ENCODE results near the gene STAMBP. TPM values are rescaled to one million over a fixed set of nuclear protein-coding genes. Genes with fewer than 3 reads are reported as not detected.

STAMBP gene
- total RNA-seq, 1 donor, result 34.2 TPM

DNA sequence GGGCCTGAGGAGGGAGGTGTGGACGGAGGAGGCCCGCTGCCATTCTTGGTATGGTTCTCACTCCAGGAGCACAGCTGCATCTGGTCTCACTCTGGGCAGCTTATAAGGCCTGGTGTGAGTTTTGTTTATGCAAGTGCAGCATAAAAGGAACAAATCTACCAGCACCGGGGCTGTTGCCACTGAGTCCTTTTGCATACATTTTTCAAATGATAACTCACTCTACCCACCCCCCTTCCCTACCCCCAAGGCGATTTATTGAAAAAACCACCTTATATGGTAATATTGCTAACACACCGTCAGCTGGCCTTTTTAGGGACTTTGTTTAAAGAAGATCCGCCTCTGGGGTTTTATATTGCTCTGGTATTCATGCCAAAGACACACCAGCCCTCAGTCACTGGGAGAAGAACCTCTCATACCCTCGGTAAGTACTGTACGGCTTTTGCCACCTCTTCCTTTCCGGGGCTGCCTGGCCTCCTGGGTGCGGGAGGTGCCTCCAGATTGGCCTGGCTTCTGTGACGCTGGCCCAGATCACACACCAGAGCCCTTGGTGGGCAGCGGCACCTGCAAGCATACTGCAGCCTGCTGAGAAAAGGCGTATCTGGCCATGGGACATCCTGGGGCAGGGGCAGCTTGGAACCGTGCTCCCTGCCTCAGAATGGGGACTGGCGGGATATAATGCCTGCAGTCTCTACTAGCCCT is 64.0 kb downstream of the STAMBP start, which contains the start of gene ACTG2:
Gene ACTG2, plus strand, starts transcription at position 378 of the 699 bp plus-strand sequence. CDS start 8,304 bp downstream, outside the sequence.
- TF ChIP-seq, protein P1, sequence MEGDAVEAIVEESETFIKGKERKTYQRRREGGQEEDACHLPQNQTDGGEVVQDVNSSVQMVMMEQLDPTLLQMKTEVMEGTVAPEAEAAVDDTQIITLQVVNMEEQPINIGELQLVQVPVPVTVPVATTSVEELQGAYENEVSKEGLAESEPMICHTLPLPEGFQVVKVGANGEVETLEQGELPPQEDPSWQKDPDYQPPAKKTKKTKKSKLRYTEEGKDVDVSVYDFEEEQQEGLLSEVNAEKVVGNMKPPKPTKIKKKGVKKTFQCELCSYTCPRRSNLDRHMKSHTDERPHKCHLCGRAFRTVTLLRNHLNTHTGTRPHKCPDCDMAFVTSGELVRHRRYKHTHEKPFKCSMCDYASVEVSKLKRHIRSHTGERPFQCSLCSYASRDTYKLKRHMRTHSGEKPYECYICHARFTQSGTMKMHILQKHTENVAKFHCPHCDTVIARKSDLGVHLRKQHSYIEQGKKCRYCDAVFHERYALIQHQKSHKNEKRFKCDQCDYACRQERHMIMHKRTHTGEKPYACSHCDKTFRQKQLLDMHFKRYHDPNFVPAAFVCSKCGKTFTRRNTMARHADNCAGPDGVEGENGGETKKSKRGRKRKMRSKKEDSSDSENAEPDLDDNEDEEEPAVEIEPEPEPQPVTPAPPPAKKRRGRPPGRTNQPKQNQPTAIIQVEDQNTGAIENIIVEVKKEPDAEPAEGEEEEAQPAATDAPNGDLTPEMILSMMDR (IDR thresholded peaks at IDR 0.05; ENCODE audit: insufficient read depth, low read length), result no peak
- H3K4me3 ChIP-seq (ENCODE audit: low read depth, low read length), result no peak within 1 kb of the TSS
- DNase-seq (ENCODE audit: low read depth), result no peak

GRCh38 chr2:73893764-73894474 is 65.2 kb downstream of the STAMBP start:
- no peak for DNase-seq (ENCODE audit: low read depth)
- TF ChIP-seq, protein P1 (IDR thresholded peaks at IDR 0.05; ENCODE audit: insufficient read depth, low read length), result no peak
- no peak overlapping the region for H3K4me3 ChIP-seq (ENCODE audit: low read depth, low read length)

- H3K4me3 ChIP-seq (ENCODE audit: low read depth, low read length), result no peak overlapping the region
- DNase-seq (ENCODE audit: low read depth), result no peak
- TF ChIP-seq, protein P1 (IDR thresholded peaks at IDR 0.05; ENCODE audit: insufficient read depth, low read length), result no peak
Measured at GRCh38 chr2:73894475-73894850, 65.7 kb downstream of the STAMBP start.

DNA sequence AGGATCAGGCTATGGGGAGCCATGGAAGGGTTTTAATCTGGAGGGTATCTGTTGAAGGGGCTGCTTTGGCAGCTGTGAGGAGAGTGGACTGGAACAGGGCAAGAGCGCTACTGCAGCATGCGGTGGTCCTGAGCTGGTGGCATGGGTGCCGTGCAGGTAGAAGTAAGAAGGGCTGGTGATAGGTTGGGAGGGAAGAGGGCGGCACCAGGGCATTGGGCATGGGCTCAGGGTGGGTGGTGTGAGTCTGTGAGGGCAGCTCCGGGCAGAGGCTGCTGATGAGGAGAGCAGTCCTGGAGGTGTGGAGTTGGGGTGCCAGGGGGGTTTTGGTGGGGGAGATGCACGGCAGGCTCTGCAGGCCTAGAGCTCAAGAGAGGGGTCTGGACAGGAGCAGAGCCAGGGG is 66.1 kb downstream of the STAMBP start:
- DNase-seq (ENCODE audit: low read depth), result no peak
- no peak overlapping the region for H3K4me3 ChIP-seq (ENCODE audit: low read depth, low read length)
- TF ChIP-seq, protein P1 (IDR thresholded peaks at IDR 0.05; ENCODE audit: insufficient read depth, low read length), result no peak

GRCh38 chr2:73895473-73895872 is 66.7 kb downstream of the STAMBP start:
- H3K4me3 ChIP-seq (ENCODE audit: low read depth, low read length), result no peak overlapping the region
- no peak for DNase-seq (ENCODE audit: low read depth)
- TF ChIP-seq, protein P1 (IDR thresholded peaks at IDR 0.05; ENCODE audit: insufficient read depth, low read length), result no peak

GRCh38 chr2:73896362-73897239 is 67.8 kb downstream of the STAMBP start:
- DNase-seq (ENCODE audit: low read depth), result peak; percentile 91

More at GRCh38 chr2:73896362-73897239, 67.8 kb downstream of the STAMBP start:
- TF ChIP-seq, protein P1 (IDR thresholded peaks at IDR 0.05; ENCODE audit: insufficient read depth, low read length), result no peak
- no peak overlapping the region for H3K4me3 ChIP-seq (ENCODE audit: low read depth, low read length)
